GM21619 (cell line): ENCODE data around the gene ZNF821.
"Not testable (repeated sequence)": the region's sequence is repeated elsewhere in the genome, so short reads cannot be mapped to it uniquely, and the experiment has no call there.

Experiments used
- ATAC-seq: cut with Tn5 transposase; IDR thresholded peaks from one replicate; pipeline ENCODE4 v1.9.1; 2021; ENCODE audit not compliant: unreplicated experiment

ZNF821 gene, protein sequence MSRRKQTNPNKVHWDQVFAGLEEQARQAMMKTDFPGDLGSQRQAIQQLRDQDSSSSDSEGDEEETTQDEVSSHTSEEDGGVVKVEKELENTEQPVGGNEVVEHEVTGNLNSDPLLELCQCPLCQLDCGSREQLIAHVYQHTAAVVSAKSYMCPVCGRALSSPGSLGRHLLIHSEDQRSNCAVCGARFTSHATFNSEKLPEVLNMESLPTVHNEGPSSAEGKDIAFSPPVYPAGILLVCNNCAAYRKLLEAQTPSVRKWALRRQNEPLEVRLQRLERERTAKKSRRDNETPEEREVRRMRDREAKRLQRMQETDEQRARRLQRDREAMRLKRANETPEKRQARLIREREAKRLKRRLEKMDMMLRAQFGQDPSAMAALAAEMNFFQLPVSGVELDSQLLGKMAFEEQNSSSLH

DNA sequence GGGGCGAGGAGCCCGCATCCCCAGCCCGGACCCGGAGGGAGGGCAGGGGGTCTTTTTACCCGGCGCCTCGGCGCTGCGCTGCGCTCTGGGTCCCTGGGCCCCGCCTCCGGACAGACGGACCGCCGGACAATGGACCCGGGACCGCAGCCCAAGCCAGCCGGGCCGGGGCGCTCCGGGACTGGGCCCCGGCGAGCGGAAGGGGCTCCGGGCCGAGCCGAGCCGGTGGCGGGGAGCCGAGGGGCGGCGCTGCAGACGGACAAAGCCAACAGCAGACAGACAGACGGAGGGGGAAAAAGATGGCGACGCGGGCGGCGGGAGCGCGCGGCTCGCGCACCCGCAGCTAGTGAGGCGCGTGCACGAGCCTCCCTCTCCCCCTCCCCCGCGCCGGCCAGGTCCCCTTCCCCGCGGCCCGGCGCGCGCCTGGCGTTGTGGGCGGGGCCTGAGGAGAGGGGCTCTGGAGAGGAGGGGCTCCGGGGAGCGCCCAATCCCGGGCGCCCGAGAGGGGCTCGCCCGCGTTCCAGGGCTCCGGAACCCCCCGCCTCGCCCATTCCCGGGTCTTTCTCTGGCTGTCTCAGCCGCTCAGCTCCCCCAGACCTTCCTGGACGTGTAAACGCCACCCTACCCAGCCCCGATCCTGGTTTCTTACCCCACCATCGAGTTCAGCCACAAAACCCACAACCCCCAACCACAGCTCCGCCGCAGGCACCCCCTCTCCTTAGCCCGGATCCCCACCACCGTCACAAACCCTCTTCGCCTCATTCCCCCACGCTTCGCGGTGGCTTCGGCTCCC, at the start of gene ZNF821:
TSS of gene ZNF821 (minus strand) at position 334 of the 790 bp plus-strand sequence. CDS start 4,236 bp downstream, outside the sequence.
- peak; percentile 44 for ATAC-seq

DNA sequence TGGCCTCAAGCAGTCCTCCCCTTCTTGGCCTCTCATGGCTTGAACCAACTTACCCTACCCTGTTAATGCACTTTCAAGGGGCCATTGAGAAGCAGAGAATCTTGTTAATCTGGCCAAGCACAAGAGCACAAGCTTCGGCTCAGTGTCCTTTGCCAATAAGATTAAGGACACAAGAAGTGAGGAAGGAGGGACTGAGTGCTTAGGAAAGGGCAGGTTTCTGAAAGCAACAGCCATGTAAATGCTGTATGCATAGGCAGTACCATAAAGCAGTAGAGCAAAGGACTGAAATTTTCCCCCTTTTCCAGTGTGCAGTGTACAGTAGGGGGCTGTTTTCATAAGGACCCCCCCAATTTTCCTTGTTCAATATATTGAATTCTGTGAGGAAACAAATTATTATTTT, 49.0 kb upstream of the ZNF821 start:
- ATAC-seq, result no peak

DNA sequence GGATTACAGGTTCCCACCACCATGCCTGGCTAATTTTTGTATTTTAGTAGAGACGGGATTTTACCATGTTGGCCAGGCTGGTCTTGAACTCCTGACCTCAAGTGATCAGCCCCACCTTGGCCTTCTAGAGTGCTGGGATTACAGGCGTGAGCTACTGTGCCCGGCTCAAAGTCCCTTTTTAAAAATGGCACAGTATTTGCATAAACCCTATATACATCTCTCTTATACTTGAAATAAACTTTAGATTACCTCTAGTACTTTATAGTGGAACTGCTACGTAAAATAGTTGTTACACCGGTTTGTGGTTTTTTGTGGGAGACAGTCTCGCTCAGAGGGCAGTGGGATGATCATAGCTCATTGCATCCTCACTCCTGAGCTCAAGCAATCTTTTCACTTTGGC, 47.6 kb upstream of the ZNF821 start:
- no peak for ATAC-seq

DNA sequence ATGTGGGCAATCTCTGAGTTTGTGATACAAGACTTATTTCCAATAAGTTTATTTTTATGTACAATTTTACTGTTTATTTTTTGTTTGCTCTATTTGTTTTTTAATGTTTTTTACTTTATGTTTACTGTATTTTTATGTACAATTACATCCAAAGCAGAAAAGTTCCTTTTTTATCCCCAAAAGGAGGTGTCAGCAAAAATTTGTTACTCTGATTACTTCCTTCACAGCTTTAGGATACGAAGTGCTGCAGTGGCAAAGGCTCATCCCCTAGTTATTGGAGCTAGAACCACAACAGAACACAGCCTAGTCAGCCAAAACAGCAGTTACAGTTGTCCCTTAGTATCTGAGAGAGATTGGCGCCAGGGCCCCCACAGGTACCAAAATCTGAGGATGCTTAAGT, 47.0 kb upstream of the ZNF821 start:
- ATAC-seq, result no peak

DNA sequence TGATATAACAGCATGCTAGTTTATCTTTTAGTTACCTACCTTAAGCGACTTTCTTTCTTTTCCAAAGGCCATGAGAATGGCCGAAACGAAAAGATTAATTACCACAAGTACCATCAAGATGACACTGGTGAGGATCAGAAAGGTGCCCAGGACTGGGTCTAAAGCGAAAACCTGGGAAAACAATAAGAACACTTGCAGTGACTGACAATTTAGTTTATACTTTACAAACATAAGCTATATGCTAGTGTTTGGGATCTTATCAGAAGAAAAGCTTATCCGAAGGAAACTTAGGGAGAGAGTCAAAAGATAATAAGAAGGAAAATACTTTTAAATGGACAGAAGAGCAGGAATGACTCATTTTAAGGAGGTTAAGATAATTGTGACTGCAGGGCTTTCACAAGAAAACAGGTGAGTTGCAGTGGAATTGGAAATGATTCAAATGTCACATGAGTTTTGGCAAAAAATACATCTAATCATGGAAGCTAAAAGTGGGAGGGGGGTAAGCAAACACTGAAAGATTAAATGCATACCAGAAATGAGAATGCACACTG, 46.1 kb upstream of the ZNF821 start:
- ATAC-seq, result no peak

DNA sequence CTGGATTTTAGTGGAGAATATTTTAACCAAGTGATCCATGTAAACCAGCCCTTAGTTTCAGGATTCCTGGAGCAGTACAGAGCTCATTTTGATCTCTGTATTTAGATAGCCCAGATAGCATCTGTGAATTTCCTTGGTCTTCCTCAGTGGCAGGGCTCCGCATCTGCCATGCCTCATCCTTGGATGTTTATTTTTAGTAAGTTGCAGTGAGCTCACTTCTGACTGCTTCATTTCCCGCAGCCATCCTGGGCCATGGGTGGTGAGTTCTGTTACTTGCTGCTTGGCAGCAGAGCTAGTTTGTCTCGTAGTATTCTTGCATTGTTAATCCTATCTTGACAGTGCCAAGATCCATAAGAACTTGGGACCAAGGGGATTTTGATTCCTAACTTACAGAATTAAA, 45.1 kb upstream of the ZNF821 start:
- no peak for ATAC-seq

DNA sequence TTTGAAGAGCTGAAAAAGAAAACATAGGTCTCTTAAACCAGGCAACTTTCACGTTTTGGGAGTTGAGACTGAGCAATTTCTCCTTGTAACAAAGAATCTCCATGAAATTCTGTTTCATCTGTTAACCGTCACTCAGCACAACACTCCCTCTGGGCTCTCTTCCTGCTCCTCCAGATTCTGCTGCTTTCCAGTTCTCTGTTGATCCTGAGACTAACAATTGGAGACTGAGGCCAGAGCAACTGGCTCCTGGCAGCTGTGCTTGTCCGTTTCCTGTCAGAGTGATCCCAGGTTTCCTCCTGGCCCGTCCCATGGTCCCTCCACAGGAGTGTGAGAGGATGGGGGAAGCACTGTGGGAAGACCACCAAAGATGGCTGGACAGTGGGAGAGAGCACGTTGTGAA, 43.8 kb upstream of the ZNF821 start:
- ATAC-seq, result no peak

DNA sequence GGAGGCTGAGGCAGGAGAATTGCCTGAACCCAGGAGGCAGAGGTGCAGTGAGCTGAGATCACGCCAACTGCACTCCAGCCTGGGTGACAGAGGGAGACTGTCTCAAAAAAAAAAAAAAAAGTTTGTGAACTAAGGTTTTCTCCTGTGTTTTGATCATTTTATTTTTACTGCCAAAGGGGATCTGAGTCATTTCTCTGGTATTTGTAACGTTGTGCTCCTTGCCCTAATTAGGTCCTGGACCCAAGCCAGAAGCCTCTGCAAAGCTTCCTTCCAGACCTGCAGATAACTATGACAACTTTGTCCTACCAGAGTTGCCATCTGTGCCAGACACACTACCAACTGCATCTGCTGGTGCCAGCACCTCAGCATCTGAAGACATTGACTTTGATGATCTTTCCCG, 43.4 kb upstream of the ZNF821 start:
- no peak for ATAC-seq

DNA sequence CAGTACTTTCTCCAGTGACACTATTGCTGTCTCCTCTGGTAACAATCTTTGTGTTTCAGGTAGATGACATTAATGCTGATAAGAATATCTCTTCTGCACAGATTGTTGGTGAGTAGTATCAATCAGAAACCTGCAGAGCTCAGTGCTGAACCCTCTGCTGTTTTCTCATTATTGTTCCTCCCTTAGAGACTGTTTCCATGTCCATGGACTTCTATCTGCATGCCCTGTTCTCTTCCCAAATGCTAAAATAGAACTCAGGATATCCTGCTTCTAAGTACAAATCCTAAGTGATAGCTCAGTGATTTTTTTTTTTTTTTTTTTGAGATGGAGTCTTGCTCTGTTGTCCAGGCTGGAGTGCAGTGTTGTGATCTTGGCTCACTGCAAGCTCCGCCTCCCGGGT, 40.7 kb upstream of the ZNF821 start:
- no peak for ATAC-seq

DNA sequence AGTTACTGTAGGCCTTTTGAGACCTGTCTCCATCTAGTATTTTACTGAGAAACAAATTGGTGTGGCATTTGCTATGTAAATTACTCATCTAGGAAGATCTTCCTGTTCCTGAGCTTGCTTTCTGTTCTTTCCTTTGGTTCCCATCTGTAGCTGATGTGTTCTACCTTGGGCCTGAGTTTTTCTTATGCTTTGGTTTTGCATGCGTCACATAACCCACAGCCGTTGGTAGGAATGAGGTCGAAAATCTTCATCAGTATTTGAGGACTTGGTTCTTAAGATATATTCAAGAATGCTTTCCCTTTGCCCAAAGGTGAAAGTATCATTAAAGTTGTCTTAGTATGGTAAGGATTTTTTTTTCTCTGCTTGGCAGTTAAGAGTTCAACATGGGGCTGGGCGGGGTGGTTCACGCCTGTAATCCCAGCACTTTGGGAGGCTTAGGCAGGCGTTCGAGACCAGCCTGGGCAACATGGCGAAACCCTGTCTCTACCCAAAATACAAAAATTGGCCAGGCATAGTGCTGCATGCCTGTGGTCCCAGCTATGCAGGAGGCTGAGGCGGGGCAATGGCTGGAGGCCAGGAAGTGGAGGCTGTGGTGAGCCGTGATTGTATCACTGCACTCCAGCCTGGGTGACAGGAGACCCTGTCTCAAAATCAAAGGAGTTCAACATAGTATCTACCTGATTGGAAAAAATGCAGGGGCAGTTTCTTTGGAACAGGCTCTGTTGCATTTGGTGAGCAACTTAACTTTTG, 40.1 kb upstream of the ZNF821 start:
- no peak for ATAC-seq

DNA sequence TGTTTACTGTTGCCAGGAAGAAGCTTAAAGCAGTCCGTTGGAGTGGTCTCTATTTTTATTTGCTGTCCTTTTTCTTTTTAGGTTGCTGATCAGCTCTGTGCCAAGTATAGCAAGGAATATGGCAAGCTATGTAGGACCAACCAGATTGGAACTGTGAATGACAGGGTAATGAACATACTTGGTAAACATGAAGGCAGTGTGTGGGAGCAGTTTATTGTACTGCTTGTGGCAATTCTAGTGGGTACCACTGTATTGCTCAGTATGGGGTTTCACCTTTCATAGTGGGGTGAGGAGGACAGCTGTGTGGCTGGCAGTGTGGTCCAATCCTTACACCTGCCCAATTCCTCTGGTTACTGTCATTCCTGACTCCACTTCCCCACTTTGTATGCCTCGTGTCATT, 36.7 kb upstream of the ZNF821 start:
- no peak for ATAC-seq

DNA sequence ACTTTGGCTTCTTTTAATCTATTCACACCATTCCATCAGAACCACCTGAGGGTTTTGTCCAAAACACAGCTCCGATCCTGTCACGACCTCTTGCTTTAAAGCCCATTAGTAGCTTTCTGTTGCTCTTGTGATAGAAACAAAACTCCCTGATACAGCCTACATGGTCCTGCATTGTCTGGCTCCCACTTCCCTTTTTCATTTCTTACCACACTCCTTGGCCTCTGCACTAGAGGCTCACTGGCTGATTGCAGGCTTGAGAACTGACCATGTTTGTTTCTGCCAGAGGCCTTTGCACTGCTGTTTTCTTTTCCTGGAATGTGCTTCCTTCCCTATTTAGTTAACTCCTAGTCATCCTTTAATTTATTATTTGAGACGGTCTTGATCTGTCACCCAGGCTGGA, 35.1 kb upstream of the ZNF821 start:
- peak; percentile 70 for ATAC-seq

DNA sequence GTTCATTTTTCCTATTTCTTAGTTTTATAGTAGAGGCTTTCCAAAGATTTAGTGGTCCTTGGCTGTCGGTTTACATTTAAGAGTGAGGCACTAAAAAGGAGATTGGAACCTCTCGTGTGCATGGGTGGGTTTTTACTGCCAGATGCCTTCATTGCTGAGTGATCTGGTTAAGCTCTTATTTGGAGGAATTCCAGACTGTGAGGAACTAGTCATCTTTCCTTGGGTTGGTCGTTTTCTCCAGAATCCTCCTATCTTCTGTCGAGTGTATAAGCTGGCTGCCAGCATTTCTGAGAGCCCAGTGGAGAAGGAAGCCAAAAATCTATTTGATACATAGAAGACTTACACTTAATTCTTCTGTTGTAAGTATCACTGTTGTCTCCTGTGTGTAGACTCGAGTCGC, 33.9 kb upstream of the ZNF821 start:
- ATAC-seq, result no peak

DNA sequence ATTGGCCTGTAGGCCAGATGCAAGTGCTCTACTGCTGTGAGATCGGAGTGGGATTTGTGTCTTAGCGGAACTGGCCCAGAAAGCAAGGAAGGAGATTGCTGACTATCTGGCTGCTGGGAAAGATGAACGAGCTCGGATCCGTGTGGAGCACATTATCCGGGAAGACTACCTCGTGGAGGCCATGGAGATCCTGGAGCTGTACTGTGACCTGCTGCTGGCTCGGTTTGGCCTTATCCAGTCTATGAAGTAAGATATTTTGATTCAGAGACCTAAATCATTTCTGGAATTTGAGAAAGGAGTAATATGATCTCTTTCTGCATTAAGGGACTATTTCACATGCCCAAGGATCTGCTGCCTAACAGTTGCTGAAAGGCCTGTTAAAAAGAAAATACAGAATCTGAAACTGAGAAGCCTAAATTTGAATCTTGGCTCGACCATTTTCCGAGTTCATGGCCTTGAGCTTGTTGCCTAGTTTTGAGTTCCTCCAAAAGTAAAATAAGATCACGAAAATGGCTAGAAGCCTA, 32.5 kb upstream of the ZNF821 start:
- no peak for ATAC-seq

DNA sequence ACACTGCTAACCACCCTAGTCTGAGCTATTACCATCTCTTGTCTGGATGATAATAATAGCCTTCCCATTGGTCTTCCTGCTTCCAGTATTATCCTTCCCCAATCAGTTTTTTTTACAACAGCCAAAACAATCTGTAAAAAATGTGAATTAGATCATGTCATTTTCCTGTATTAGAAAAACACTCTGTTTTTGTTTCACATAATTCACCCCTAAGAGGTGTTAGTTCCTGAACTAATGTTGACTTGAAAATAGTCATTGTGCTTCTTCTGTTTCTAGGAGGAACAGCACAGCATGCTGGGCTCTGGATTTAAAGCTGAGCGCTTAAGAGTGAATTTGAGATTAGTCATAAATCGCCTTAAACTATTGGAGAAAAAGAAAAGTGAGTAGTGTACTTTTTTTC, 31.4 kb upstream of the ZNF821 start:
- ATAC-seq, result no peak

DNA sequence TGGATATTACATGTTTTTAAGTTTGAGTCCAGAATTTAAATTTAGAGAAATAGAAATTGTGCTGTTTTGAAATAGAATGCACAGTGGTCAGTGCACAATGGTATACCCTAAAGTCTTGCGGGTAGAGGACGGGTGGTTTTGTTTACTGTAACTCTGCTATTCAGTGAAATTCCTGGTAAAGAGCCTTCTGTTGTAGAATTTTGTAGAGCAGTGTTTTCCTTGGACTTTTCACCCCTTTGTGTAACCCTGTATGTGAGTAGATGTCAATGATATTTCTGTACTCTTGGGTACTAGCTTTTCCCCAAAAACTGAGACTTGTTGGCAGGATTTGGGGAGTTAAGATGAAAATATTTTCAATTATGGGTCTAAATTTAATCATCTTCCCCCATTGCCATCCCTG, 30.8 kb upstream of the ZNF821 start:
- ATAC-seq, result no peak

DNA sequence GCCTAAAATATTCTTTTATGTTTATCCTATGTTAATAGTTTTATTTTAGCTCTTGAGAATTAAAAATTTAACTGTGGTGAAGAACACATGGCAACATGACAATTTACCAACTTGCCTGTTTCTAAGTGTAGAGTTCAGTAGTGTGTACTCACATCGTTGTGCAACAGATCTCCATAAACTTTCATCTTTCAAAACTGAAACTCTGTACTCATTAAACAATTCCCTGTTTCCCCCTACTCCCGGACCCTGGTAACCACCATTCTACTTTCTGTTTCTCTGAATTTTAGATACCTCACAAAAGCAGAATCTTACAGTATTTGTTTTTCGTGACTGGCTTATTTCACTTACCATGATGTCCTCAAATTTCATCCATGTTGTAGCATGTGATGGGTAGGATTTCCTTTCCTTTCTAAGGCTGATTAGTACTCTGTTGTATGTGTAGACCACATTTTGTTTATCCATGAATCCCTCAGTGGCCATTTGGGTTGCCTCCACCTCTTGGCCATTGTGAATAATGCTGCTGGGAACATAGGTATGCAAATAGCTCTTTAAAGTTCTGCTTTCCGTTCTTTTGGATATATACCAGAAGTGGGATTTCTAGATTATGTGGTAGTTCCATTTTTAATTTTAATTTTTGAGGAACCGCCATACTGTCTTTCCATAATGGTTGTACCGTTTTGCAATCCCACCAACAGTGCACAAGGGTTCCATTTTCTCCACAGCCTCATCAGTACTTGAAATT, 28.7 kb upstream of the ZNF821 start:
- no peak for ATAC-seq

DNA sequence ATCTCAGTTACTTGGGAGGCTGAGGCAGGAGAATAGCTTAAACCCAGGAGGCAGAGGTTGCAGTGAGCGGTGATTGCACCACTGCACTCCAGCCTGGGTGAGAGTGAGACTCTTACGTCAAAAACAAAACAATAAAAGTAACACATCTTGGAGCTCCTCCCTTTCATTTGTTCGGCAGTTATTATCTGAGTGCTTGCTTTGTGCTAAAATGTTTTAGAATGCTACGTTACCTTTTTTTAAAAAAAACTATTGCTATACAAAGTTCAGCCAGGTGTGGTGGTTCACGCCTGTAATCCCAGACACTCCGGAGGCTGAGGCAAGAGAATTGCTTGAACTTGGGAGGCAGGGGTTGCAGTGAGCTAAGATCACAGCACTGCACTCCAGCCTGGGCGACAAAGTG, 27.1 kb upstream of the ZNF821 start:
- no peak for ATAC-seq

DNA sequence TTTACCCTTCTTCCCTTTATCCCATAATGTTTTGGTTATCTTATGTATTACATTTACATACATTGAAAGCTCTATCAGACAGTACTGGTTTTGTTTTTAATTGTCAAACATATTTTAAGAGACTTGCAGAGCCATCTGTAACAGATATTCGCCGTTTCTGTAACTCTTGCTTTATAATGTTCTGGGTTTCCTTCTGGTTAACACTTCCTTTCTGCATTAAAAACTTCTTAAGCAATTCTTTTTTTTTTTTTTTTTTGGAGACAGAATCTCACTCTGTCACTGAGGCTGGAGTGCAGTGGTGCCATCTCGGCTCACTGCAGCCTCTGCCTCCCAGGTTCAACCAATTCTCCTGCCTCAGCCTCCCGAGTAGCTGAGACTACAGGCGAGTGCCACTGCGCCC, 21.8 kb upstream of the ZNF821 start:
- not testable (repeated sequence) for ATAC-seq

DNA sequence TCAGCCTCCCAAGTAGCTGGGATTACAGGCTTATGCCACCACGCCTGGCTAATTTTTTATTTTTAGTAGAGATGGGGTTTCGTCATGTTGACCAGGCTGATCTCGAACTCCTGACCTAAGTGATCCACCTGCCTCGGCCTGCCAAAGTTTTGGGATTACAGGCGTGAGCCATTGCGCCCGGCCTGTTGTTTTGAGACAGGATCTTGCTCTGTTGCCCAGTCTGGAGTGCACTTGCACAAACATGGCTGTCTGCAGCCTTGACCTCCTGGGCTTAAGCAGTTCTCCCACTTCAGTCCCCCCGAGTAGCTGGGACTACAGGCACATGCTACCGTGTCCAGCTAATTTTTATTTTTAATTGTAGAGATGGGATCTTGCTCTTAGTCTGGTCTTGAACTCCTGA, 20.3 kb upstream of the ZNF821 start:
- no peak for ATAC-seq
